MM.1S (cell line): Measurements from ENCODE around the gene OAF.

Source experiments
- CTCF ChIP-seq: fragments of 300-600 bp; sonication (generic); IDR thresholded peaks from 2 replicates; pipeline ENCODE4 v1.5.1; 2016; ENCODE audit warnings: antibody characterized with exemption, low read length, mixed read lengths
- EZH2phosphoT487 ChIP-seq: fragments of 300-600 bp; sonication (generic); IDR thresholded peaks from 2 replicates; pipeline ENCODE4 v1.6.1; 2018; ENCODE audit warnings: antibody characterized with exemption, low read length

- no peak for TF ChIP-seq CTCF
- TF ChIP-seq EZH2phosphoT487: no peak
Measured at GRCh38 chr11:120205596-120206161, 5.2 kb upstream of the OAF start.
